GM06990 (cell line): ENCODE measurements around the gene CDPF1.

Source experiments
- DNase-seq: peaks from one replicate; pipeline ENCODE4 v3.0.0-alpha.2; 2011; ENCODE audit not compliant: insufficient read length; ENCODE audit errors: extremely low read depth
- H3K27me3 ChIP-seq: replicated peaks from 2 replicates; pipeline ENCODE4 v1.6.0; 2011; ENCODE audit warnings: low read length; ENCODE audit not compliant: control insufficient read depth, insufficient read depth
- H3K36me3 ChIP-seq: 2 replicates; pipeline ENCODE4 v1.5.1; 2011; ENCODE audit warnings: low read length; ENCODE audit not compliant: control insufficient read depth, insufficient read depth
- H3K4me3 ChIP-seq: replicated peaks from 2 replicates; pipeline ENCODE4 v1.5.1; 2011; ENCODE audit warnings: low read depth, mild to moderate bottlenecking, control low read depth, low read length
- CTCF ChIP-seq: IDR thresholded peaks from 2 replicates; pipeline ENCODE4 v1.5.1; 2011; ENCODE audit warnings: low read length, control low read depth, mild to moderate bottlenecking, inconsistent platforms; ENCODE audit not compliant: insufficient read depth, poor library complexity, severe bottlenecking

Gene CDPF1

GRCh38 chr22:46250035-46250782 is at the start of gene CDPF1:
Gene CDPF1 (minus strand): TSS chr22:46250293. CDS start chr22:46248284, 2,009 bp downstream.
- TF ChIP-seq CTCF, result no peak
- Histone ChIP-seq H3K36me3 (peaks cover 2% of the 10 kb centered on the region; the same call in 1 of the 2 replicates), H3K4me3 (peak within 1 kb of the TSS; percentile 75), H3K27me3 (no peaks in the 10 kb centered on the region)
- peak; percentile 95 for DNase-seq

- no peak overlapping the region for H3K4me3 ChIP-seq
Measured at GRCh38 chr22:46299101-46299500, 49.0 kb upstream of the CDPF1 start.

GRCh38 chr22:46297151-46297812 is 47.2 kb upstream of the CDPF1 start:
- no peak for TF ChIP-seq CTCF
- Histone ChIP-seq H3K4me3 (peak overlapping the region; percentile 84), H3K36me3 (peaks cover 15% of the 10 kb centered on the region), H3K27me3 (no peaks in the 10 kb centered on the region)
- peak; percentile 47 for DNase-seq

More at GRCh38 chr22:46299101-46299500, 49.0 kb upstream of the CDPF1 start:
- H3K27me3 ChIP-seq, result no peaks in the 10 kb centered on the region
- no peak for TF ChIP-seq CTCF
- H3K36me3 ChIP-seq, result peaks cover 14% of the 10 kb centered on the region
- DNase-seq, result no peak

- peaks cover 19% of the 10 kb centered on the region for H3K36me3 ChIP-seq
- DNase-seq, result peak; percentile 98
- peak; percentile 17 for TF ChIP-seq CTCF
Measured at GRCh38 chr22:46296257-46297150, 46.4 kb upstream of the CDPF1 start, which contains the start of gene GTSE1. Gene GTSE1 (plus strand): TSS chr22:46296870. CDS start chr22:46297401, 531 bp downstream.

GRCh38 chr22:46295277-46295971 is 45.3 kb upstream of the CDPF1 start:
- TF ChIP-seq CTCF, result no peak
- peak overlapping the region; percentile 84 for H3K4me3 ChIP-seq

More at GRCh38 chr22:46296257-46297150, 46.4 kb upstream of the CDPF1 start, which contains the start of gene GTSE1:
- H3K4me3 ChIP-seq, result peak within 1 kb of the TSS; percentile 84
- no peaks in the 10 kb centered on the region for H3K27me3 ChIP-seq

More at GRCh38 chr22:46295277-46295971, 45.3 kb upstream of the CDPF1 start:
- Histone ChIP-seq H3K36me3 (peaks cover 18% of the 10 kb centered on the region), H3K27me3 (no peaks in the 10 kb centered on the region)
- no peak for DNase-seq
